Measurements from ENCODE around the gene CCNG2. TPM values are rescaled to one million over a fixed set of nuclear protein-coding genes. Genes with fewer than 3 reads are reported as not detected.

CCNG2 gene
- total RNA-seq (62.6 TPM), polyA plus RNA-seq (ENCODE audit: insufficient read depth in 1 of 8, insufficient read length in 8 of 8, low replicate concordance in 1 of 8) (100 to 1,000 TPM; 107 to 141 (median 115) TPM)
- long read RNA-seq, donor 1, full-length matches to known transcripts, result 9 of 67 reads
- long read RNA-seq, donor 1, partial matches to known transcripts, result 58 of 67 reads
- long read RNA-seq, donor 1, other reads (novel, unspliced or antisense), result 0 of 67 reads
- long read RNA-seq, donor 2, result 0 reads
- long read RNA-seq, donor 3, full-length matches to known transcripts, result 14 of 24 reads
- long read RNA-seq, donor 3, partial matches to known transcripts, result 5 of 24 reads
- long read RNA-seq, donor 3, other reads (novel, unspliced or antisense), result 5 of 24 reads
- long read RNA-seq, donor 4, full-length matches to known transcripts, result 12 of 58 reads
- long read RNA-seq, donor 4, partial matches to known transcripts, result 46 of 58 reads
- long read RNA-seq, donor 4, other reads (novel, unspliced or antisense), result 0 of 58 reads
- long read RNA-seq, donor 5, full-length matches to known transcripts, result 28 of 34 reads
- long read RNA-seq, donor 5, partial matches to known transcripts, result 6 of 34 reads
- long read RNA-seq, donor 5, other reads (novel, unspliced or antisense), result 0 of 34 reads
- long read RNA-seq, donor 6, full-length matches to known transcripts, result 31 of 54 reads
- long read RNA-seq, donor 6, partial matches to known transcripts, result 9 of 54 reads
- long read RNA-seq, donor 6, other reads (novel, unspliced or antisense), result 14 of 54 reads
- long read RNA-seq, donor 7, full-length matches to known transcripts, result 13 of 176 reads
- long read RNA-seq, donor 7, partial matches to known transcripts, result 163 of 176 reads
- long read RNA-seq, donor 7, other reads (novel, unspliced or antisense), result 0 of 176 reads
- long read RNA-seq, donor 8, full-length matches to known transcripts, result 12 of 12 reads
- long read RNA-seq, donor 8, partial matches to known transcripts, result 0 of 12 reads
- long read RNA-seq, donor 8, other reads (novel, unspliced or antisense), result 0 of 12 reads
- long read RNA-seq, donor 9, full-length matches to known transcripts, result 15 of 15 reads
- long read RNA-seq, donor 9, partial matches to known transcripts, result 0 of 15 reads
- long read RNA-seq, donor 9, other reads (novel, unspliced or antisense), result 0 of 15 reads
- long read RNA-seq, donor 10, full-length matches to known transcripts, result 20 of 226 reads
- long read RNA-seq, donor 10, partial matches to known transcripts, result 198 of 226 reads
- long read RNA-seq, donor 10, other reads (novel, unspliced or antisense), result 8 of 226 reads
- long read RNA-seq, donor 11, full-length matches to known transcripts, result 13 of 13 reads
- long read RNA-seq, donor 11, partial matches to known transcripts, result 0 of 13 reads
- long read RNA-seq, donor 11, other reads (novel, unspliced or antisense), result 0 of 13 reads

GRCh38 chr4:77156912-77157858, at the start of gene CCNG2:
CCNG2 (plus strand) TSS chr4:77157207; CDS start chr4:77158533, 1,326 bp downstream.
- Histone ChIP-seq H3K9me3 (replicated peaks; ENCODE audit: control insufficient read depth, low read depth, low read length) (no peaks in the 10 kb centered on the region), H3K27ac (ENCODE audit: low read length) (peak within 1 kb of the TSS; percentile 99), H3K27me3 (ENCODE audit: control insufficient read depth, insufficient read depth, low read length) (no peaks in the 10 kb centered on the region), H3K4me3 (ENCODE audit: low read length) (peak within 1 kb of the TSS; percentile 76), H3K4me1 (ENCODE audit: control insufficient read depth, insufficient read depth, low read length) (peaks cover 16% of the 10 kb centered on the region), H3K36me3 (ENCODE audit: control insufficient read depth, insufficient read depth, low read length) (peaks cover 11% of the 10 kb centered on the region)
- DNase-seq, result peak; percentile 99
- 0% methylated on average over 80 of the region's 94 CpGs for WGBS (ENCODE audit: insufficient coverage)

GRCh38 chr4:77110730-77111129, 46.3 kb upstream of the CCNG2 start:
- 100% methylated on average over 1 of the region's 1 CpG for WGBS (ENCODE audit: insufficient coverage)
- no peaks in the 10 kb centered on the region for H3K9me3 ChIP-seq (replicated peaks; ENCODE audit: control insufficient read depth, low read depth, low read length)

GRCh38 chr4:77113069-77113468, 43.9 kb upstream of the CCNG2 start:
- DNase-seq, result no peak
- Histone ChIP-seq H3K4me1 (ENCODE audit: control insufficient read depth, insufficient read depth, low read length) (no peaks in the 10 kb centered on the region), H3K27me3 (ENCODE audit: control insufficient read depth, insufficient read depth, low read length) (no peaks in the 10 kb centered on the region), H3K27ac (ENCODE audit: low read length) (no peak overlapping the region), H3K36me3 (ENCODE audit: control insufficient read depth, insufficient read depth, low read length) (no peaks in the 10 kb centered on the region), H3K4me3 (ENCODE audit: low read length) (no peak overlapping the region), H3K9me3 (replicated peaks; ENCODE audit: control insufficient read depth, low read depth, low read length) (no peaks in the 10 kb centered on the region)
- WGBS (ENCODE audit: insufficient coverage), result 93% methylated on average over 29 of the region's 29 CpGs

More at GRCh38 chr4:77110730-77111129, 46.3 kb upstream of the CCNG2 start:
- H3K27me3 ChIP-seq (ENCODE audit: control insufficient read depth, insufficient read depth, low read length), result no peaks in the 10 kb centered on the region
- no peak overlapping the region for H3K4me3 ChIP-seq (ENCODE audit: low read length)
- H3K36me3 ChIP-seq (ENCODE audit: control insufficient read depth, insufficient read depth, low read length), result no peaks in the 10 kb centered on the region
- H3K4me1 ChIP-seq (ENCODE audit: control insufficient read depth, insufficient read depth, low read length), result no peaks in the 10 kb centered on the region
- no peak overlapping the region for H3K27ac ChIP-seq (ENCODE audit: low read length)
- no peak for DNase-seq

- DNase-seq, result no peak
- peaks cover 3% of the 10 kb centered on the region for H3K9me3 ChIP-seq (replicated peaks; ENCODE audit: control insufficient read depth, low read depth, low read length)
- H3K27ac ChIP-seq (ENCODE audit: low read length), result no peak overlapping the region
- H3K4me3 ChIP-seq (ENCODE audit: low read length), result no peak overlapping the region
- H3K36me3 ChIP-seq (ENCODE audit: control insufficient read depth, insufficient read depth, low read length), result no peaks in the 10 kb centered on the region
- H3K27me3 ChIP-seq (ENCODE audit: control insufficient read depth, insufficient read depth, low read length), result no peaks in the 10 kb centered on the region
- peaks cover 9% of the 10 kb centered on the region for H3K4me1 ChIP-seq (ENCODE audit: control insufficient read depth, insufficient read depth, low read length)
Measured at GRCh38 chr4:77117721-77118120, 39.3 kb upstream of the CCNG2 start.

GRCh38 chr4:77120886-77121508, 36.0 kb upstream of the CCNG2 start:
- Histone ChIP-seq H3K27me3 (ENCODE audit: control insufficient read depth, insufficient read depth, low read length) (no peaks in the 10 kb centered on the region), H3K4me1 (ENCODE audit: control insufficient read depth, insufficient read depth, low read length) (peaks cover 9% of the 10 kb centered on the region), H3K4me3 (ENCODE audit: low read length) (no peak overlapping the region), H3K27ac (ENCODE audit: low read length) (no peak overlapping the region), H3K36me3 (ENCODE audit: control insufficient read depth, insufficient read depth, low read length) (no peaks in the 10 kb centered on the region), H3K9me3 (replicated peaks; ENCODE audit: control insufficient read depth, low read depth, low read length) (peaks cover 3% of the 10 kb centered on the region)
- DNase-seq, result peak; percentile 35
- WGBS (ENCODE audit: insufficient coverage), result 90% methylated on average over 5 of the region's 8 CpGs

GRCh38 chr4:77121736-77122240, 35.2 kb upstream of the CCNG2 start:
- peak; percentile 45 for DNase-seq

GRCh38 chr4:77122656-77123055, 34.4 kb upstream of the CCNG2 start:
- Histone ChIP-seq H3K4me3 (ENCODE audit: low read length) (no peak overlapping the region), H3K36me3 (ENCODE audit: control insufficient read depth, insufficient read depth, low read length) (no peaks in the 10 kb centered on the region), H3K4me1 (ENCODE audit: control insufficient read depth, insufficient read depth, low read length) (peaks cover 12% of the 10 kb centered on the region), H3K9me3 (replicated peaks; ENCODE audit: control insufficient read depth, low read depth, low read length) (peaks cover 3% of the 10 kb centered on the region), H3K27ac (ENCODE audit: low read length) (no peak overlapping the region), H3K27me3 (ENCODE audit: control insufficient read depth, insufficient read depth, low read length) (no peaks in the 10 kb centered on the region)
- no peak for DNase-seq
- WGBS (ENCODE audit: insufficient coverage), result 49% methylated on average over 3 of the region's 4 CpGs

More at GRCh38 chr4:77121736-77122240, 35.2 kb upstream of the CCNG2 start:
- peak overlapping the region; percentile 7 for H3K27ac ChIP-seq (ENCODE audit: low read length)
- H3K4me1 ChIP-seq (ENCODE audit: control insufficient read depth, insufficient read depth, low read length), result peaks cover 9% of the 10 kb centered on the region
- H3K4me3 ChIP-seq (ENCODE audit: low read length), result no peak overlapping the region
- H3K27me3 ChIP-seq (ENCODE audit: control insufficient read depth, insufficient read depth, low read length), result no peaks in the 10 kb centered on the region
- no peaks in the 10 kb centered on the region for H3K36me3 ChIP-seq (ENCODE audit: control insufficient read depth, insufficient read depth, low read length)
- H3K9me3 ChIP-seq (replicated peaks; ENCODE audit: control insufficient read depth, low read depth, low read length), result peaks cover 3% of the 10 kb centered on the region
- 50% methylated on average over 4 of the region's 5 CpGs for WGBS (ENCODE audit: insufficient coverage)

GRCh38 chr4:77123411-77123810, 33.6 kb upstream of the CCNG2 start:
- no peaks in the 10 kb centered on the region for H3K27me3 ChIP-seq (ENCODE audit: control insufficient read depth, insufficient read depth, low read length)
- H3K4me3 ChIP-seq (ENCODE audit: low read length), result no peak overlapping the region
- peaks cover 16% of the 10 kb centered on the region for H3K4me1 ChIP-seq (ENCODE audit: control insufficient read depth, insufficient read depth, low read length)
- no peak for DNase-seq
- no CpG with 5 or more reads among the region's 1 CpG for WGBS (ENCODE audit: insufficient coverage)
- H3K9me3 ChIP-seq (replicated peaks; ENCODE audit: control insufficient read depth, low read depth, low read length), result peaks cover 3% of the 10 kb centered on the region
- H3K36me3 ChIP-seq (ENCODE audit: control insufficient read depth, insufficient read depth, low read length), result no peaks in the 10 kb centered on the region
- H3K27ac ChIP-seq (ENCODE audit: low read length), result no peak overlapping the region

Data from muscle of leg (tissue), 16 donors.